GM23248 (cell line): Measurements from ENCODE around the gene RNF13.

Experiments
- EZH2 ChIP-seq: fragments of 200-600 bp; sonication (generic); IDR thresholded peaks from 2 replicates; pipeline ENCODE4 v1.6.1; 2018; ENCODE audit warnings: antibody characterized with exemption, mild to moderate bottlenecking; ENCODE audit not compliant: insufficient read depth, poor library complexity, severe bottlenecking
- EZH2phosphoT487 ChIP-seq: fragments of 200-600 bp; sonication (generic); IDR thresholded peaks from 2 replicates; pipeline ENCODE4 v1.6.1; 2018; ENCODE audit warnings: antibody characterized with exemption, moderate library complexity, mild to moderate bottlenecking, low read depth; ENCODE audit not compliant: insufficient read depth

DNA sequence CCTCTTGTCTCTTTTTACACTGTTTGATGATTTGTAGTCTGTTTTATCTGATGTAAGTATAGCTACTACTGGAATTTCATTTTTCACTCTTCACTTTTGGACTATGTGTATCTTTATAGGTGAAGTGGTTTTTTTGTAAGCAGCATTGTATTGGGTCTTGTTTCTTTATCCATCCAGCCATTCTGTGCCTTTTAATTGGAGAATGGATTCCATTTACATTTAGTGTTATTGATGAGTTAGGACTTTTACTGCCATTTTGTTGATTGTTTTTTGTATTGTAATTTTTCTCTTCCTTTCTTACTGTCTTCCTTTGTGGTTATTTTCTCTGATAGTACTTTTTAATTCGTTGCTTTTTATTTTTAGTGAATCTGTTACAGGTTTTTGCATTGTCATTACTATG is 54.5 kb downstream of the RNF13 start:
- no peak for TF ChIP-seq EZH2
- TF ChIP-seq EZH2phosphoT487: no peak
